Psoas muscle (tissue), 8 donors: ENCODE data around the gene NUDT22. TPM values are rescaled to one million over a fixed set of nuclear protein-coding genes. Genes with fewer than 3 reads are reported as not detected.
A peak's percentile ranks its signal among the peaks of the same experiment; 100 is the strongest.

Source experiments
- ATAC-seq, 4 donors: fragments of 200-7000 bp; cut with Tn5 transposase; one replicate each; pipeline ENCODE4 v1.9.1; 2020; ENCODE audit warnings: moderate library complexity in 3 of 4, mild to moderate bottlenecking in 2 of 4
- DNase-seq, 2 donors: peaks; one replicate each; pipeline ENCODE4 v3.0.0-alpha.2; 2020
- H3K27ac ChIP-seq: fragments of 200-600 bp; one replicate; pipeline ENCODE4 v1.8.0; 2022
- H3K27me3 ChIP-seq, 3 donors: fragments of 200-600 bp in 1 of 3; one replicate each; pipeline versions ENCODE4 v1.6.1 to v1.8.0; 2013 to 2022; ENCODE audit warnings: low read length in 2 of 3, mild to moderate bottlenecking in 2 of 3, moderate library complexity in 1 of 3; ENCODE audit not compliant: insufficient read depth in 3 of 3
- H3K36me3 ChIP-seq, 2 donors: fragments of 200-600 bp in 1 of 2; one replicate each; pipeline versions ENCODE4 v1.6.1 to v1.8.0; 2013 to 2022; ENCODE audit warnings: low read depth in 1 of 2, mild to moderate bottlenecking in 1 of 2, moderate library complexity in 1 of 2; ENCODE audit not compliant: insufficient read depth in 1 of 2
- H3K4me1 ChIP-seq: fragments of 200-600 bp; one replicate; pipeline ENCODE4 v1.8.0; 2022
- H3K4me3 ChIP-seq: fragments of 200-600 bp; one replicate; pipeline ENCODE4 v1.8.0; 2022; ENCODE audit warnings: mild to moderate bottlenecking
- H3K9me3 ChIP-seq: fragments of 200-600 bp; one replicate; pipeline ENCODE4 v1.8.0; 2022
- CTCF ChIP-seq: fragments of 200-600 bp; IDR thresholded peaks from one replicate; pipeline ENCODE4 v1.8.0; 2022; ENCODE audit warnings: antibody characterized with exemption
- WGBS, 3 donors: extraction: QIAGEN DNeasy Blood & Tissue Kit; methylation state at CpG; one replicate each; pipeline versions ENCODE4 v1.1.6 to v1.1.7; 2013; 5-methylcytosine and 5-hydroxymethylcytosine counted together
- intact Hi-C, 2 donors: fragments of 100-400 bp; cut with DNase I; formaldehyde crosslinking; loops; one replicate each; pipeline versions ENCODE4 v1.11.0 to v1.14.2; 2022
- polyA plus RNA-seq, 3 donors: library from polyadenylated mRNA; stranded (reverse); fragments of 200-250 nt; gene quantifications; one replicate each; pipeline ENCODE4 v1.2.3, GENCODE V29; 2013
- total RNA-seq, 4 donors: library from RNA; stranded (reverse); fragmentation: NEBNext Ultra II Directional in 2 of 4; extraction: Animal tissue kit (Norgen Biotek cat#: 25700) in 2 of 4; gene quantifications; one replicate each; pipeline versions ENCODE4 v1.2.1 to v1.2.4, GENCODE V29; 2021 to 2023
- donor health status: healthy with polysubstance abuse.
- donor health status: DM: no; HTN: no; CAD: no; lungs with moderate emphysema.
- donor health status: Bipolar disorder and iron deficiency.
- donor health status: healthy.
- donor health status: DM: yes; HTN: yes; CAD: no.
- donor health status: DM: no; HTN: no; CAD: no.
- donor health status: DM: no; HTN: no; CAD: no.
- donor health status: DM: yes; HTN: yes; CAD: no.

NUDT22 gene
- total and polyA plus RNA-seq, 7 donors, result 31.6 to 59.3 (median 43.5) TPM

DNA sequence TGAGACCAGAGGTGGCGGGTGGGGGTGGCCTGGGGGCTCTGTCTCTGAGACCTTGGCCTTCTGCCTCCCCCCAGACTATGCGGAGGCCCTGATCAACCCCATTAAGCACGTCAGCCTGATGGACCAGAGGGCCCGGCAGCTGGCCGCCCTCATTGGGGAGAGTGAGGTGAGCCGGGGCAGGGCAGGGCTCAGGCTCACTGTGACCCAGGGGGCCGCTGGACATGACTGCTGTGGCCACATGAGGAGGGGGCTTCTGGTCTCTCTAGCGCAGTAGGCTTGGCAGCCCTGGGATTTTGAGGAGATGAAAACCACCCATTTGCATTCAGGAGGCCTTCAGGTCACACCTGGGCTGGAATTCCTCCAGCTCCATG is 37.9 kb downstream of the NUDT22 start:
- Histone ChIP-seq H3K4me1 (peaks cover 12% of the 10 kb centered on the region), H3K4me3 (no peak overlapping the region), H3K36me3 (peaks cover 3 to 63% of the 10 kb centered on the region in 2 donors), H3K27me3 (no peaks in the 10 kb centered on the region), H3K9me3 (no peaks in the 10 kb centered on the region), H3K27ac (no peak overlapping the region)
- no peak for TF ChIP-seq CTCF
- ATAC-seq (no peak), DNase-seq (no peak)
- 86 to 97% (median 92%) methylated on average over 8 of the region's 8 CpGs for WGBS, 3 donors
- intact Hi-C loops, result no loop called here

DNA sequence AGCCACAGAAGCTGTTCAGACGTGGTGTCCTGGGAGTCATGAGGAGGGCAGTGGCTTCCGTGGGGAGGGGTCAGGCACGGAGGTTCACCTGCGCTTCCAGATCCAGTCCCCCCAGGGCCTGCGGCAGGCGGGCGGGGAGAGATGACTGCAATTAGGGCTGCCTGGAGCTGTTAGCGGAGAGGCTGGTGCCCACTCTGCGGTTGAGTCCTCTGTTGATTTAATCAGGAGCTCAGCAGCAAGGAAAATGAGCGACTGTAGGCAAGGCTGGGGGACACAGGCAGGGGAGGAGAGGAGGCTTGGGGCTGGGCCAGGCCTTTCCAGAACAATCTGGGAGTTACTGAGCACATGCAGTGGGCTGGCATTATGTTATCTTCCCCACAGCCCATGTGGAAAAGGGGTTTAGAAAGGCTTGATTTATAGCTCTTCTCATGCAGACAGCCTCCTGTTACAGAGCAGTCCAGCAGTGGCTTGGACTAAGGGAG is 38.3 kb downstream of the NUDT22 start:
- peaks cover 14% of the 10 kb centered on the region for H3K4me1 ChIP-seq
- WGBS, 3 donors, result 88 to 91% (median 89%) methylated on average over 10 of the region's 10 CpGs
- DNase-seq (peak in 1 of 2 donors; percentile 51), ATAC-seq (no peak)
- no peaks in the 10 kb centered on the region for H3K9me3 ChIP-seq
- H3K36me3 ChIP-seq, result peaks cover 3 to 58% of the 10 kb centered on the region in 2 donors
- H3K4me3 ChIP-seq, result no peak overlapping the region
- intact Hi-C loops, result no loop called here
- no peaks in the 10 kb centered on the region for H3K27me3 ChIP-seq
- TF ChIP-seq CTCF, result no peak
- H3K27ac ChIP-seq, result no peak overlapping the region

- ATAC-seq (no peak), DNase-seq (peak in 1 of 2 donors; percentile 58)
- Histone ChIP-seq H3K4me1 (peaks cover 14% of the 10 kb centered on the region), H3K9me3 (no peaks in the 10 kb centered on the region), H3K27me3 (no peaks in the 10 kb centered on the region), H3K4me3 (no peak overlapping the region), H3K36me3 (peaks cover 3 to 52% of the 10 kb centered on the region in 2 donors), H3K27ac (no peak overlapping the region)
- WGBS, 3 donors, result 89 to 94% (median 93%) methylated on average over 32 to 35 of the region's 35 CpGs
- no peak for TF ChIP-seq CTCF
- intact Hi-C loops, result loop anchor here in 1 of 2 donors (5.0 kb wide), 1 partner anchor 63 kb away; no protein-coding TSS in a partner anchor
These were observed 39.4 kb downstream of the NUDT22 start for GRCh38 chr11:64265176-64266160.

DNA sequence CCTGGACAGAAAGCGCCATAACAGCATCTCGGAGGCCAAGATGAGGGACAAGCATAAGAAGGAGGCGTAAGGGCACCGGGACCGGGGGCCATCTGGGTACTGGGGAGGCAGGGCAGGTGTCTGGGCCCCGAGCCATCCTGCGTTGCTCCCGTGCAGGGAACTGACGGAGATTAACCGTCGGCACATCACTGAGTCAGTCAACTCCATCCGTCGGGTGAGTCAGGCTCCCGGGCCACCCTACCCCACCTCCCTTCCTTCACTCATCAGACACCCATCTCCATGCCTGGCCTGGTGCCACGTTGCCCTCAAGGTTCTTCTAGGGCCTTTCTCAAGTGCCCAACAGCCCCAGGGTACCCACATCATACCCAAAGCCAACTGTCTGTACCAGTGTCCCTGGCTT is 40.3 kb downstream of the NUDT22 start:
- peaks cover 3 to 46% of the 10 kb centered on the region in 2 donors for H3K36me3 ChIP-seq

More for the DNA sequence above, 40.3 kb downstream of the NUDT22 start:
- DNase-seq (peak in 1 of 2 donors; percentile 63), ATAC-seq (no peak)
- no peak for TF ChIP-seq CTCF
- Histone ChIP-seq H3K4me1 (peaks cover 14% of the 10 kb centered on the region), H3K9me3 (no peaks in the 10 kb centered on the region), H3K27ac (no peak overlapping the region), H3K27me3 (no peaks in the 10 kb centered on the region), H3K4me3 (no peak overlapping the region)
- intact Hi-C loops, result loop anchor here in 1 of 2 donors (5.0 kb wide), 1 partner anchor 64 kb away; no protein-coding TSS in a partner anchor
- 69 to 87% (median 81%) methylated on average over 15 of the region's 15 CpGs for WGBS, 3 donors
